Right lobe of liver (tissue), 6 donors: ENCODE measurements around the gene TBC1D5. TPM values are rescaled to one million over a fixed set of nuclear protein-coding genes. Genes with fewer than 3 reads are reported as not detected.
"Not testable (repeated sequence)": the region's sequence is repeated elsewhere in the genome, so short reads cannot be mapped to it uniquely, and the experiment has no call there.

ENCODE experiments used
- ATAC-seq, 4 donors: fragments of 200-7000 bp; cut with Tn5 transposase; one replicate each; pipeline ENCODE4 v1.9.1; 2020; ENCODE audit warnings: mild to moderate bottlenecking in 4 of 4, moderate library complexity in 4 of 4
- DNase-seq, 3 donors: peaks; one replicate each; pipeline ENCODE4 v3.0.0-alpha.2; 2020
- H3K27ac ChIP-seq, 3 donors: fragments of 200-600 bp; one replicate each; pipeline ENCODE4 v1.8.0; 2022
- H3K27me3 ChIP-seq, 2 donors: fragments of 200-600 bp; one replicate each; pipeline ENCODE4 v1.8.0; 2022
- H3K36me3 ChIP-seq, 4 donors: fragments of 200-600 bp; sonication (generic) in 1 of 4; one replicate each; pipeline versions ENCODE4 v1.5.1 to v1.8.0; 2017 to 2022; ENCODE audit warnings: control low read depth in 1 of 4
- H3K4me1 ChIP-seq, 4 donors: fragments of 200-600 bp; sonication (generic) in 1 of 4; one replicate each; pipeline versions ENCODE4 v1.5.1 to v1.8.0; 2017 to 2022; ENCODE audit warnings: control low read depth in 1 of 4
- H3K4me3 ChIP-seq, 3 donors: fragments of 200-600 bp; one replicate each; pipeline ENCODE4 v1.8.0; 2022
- H3K9me3 ChIP-seq, 4 donors: fragments of 200-600 bp; sonication (generic) in 1 of 4; one replicate each; pipeline versions ENCODE4 v1.5.1 to v1.8.0; 2017 to 2022; ENCODE audit warnings: control low read depth in 1 of 4
- POLR2A ChIP-seq: fragments of 450-650 bp; IDR thresholded peaks from one replicate; pipeline ENCODE4 v1.6.1; 2017; ENCODE audit warnings: antibody characterized with exemption, mild to moderate bottlenecking
- WGBS: methylation state at CpG from one replicate; pipeline ENCODE4 v1.1.6; 2018; ENCODE audit warnings: low coverage, low lambda C conversion rate; ENCODE audit not compliant: insufficient coverage; ENCODE audit errors: missing lambda C conversion rate; 5-methylcytosine and 5-hydroxymethylcytosine counted together
- intact Hi-C, 2 donors: fragments of 100-400 bp; cut with DNase I; formaldehyde crosslinking; loops; one replicate each; pipeline versions ENCODE4 v1.11.2 to v1.14.1; 2022
- total RNA-seq, 6 experiments: library from RNA; depleted of rRNA in 2 of 6; stranded (reverse); fragments of >200 nt in 2 of 6; fragmentation: NEBNext Ultra II Directional in 3 of 6; extraction: Animal tissue kit (Norgen Biotek cat#: 25700) in 3 of 6; gene quantifications; one replicate each; pipeline versions ENCODE4 v1.1.0 to v1.2.4, GENCODE V29; 2016 to 2023
- TF ChIP-seq, protein P1 (sequence below), 4 donors: fragments of 200-600 bp in 3 of 4; fragments of 450-650 bp in 1 of 4; IDR thresholded peaks; one replicate each; pipeline versions ENCODE4 v1.5.1 to v1.8.0; 2016 to 2022; ENCODE audit warnings: antibody characterized with exemption in 4 of 4, mild to moderate bottlenecking in 2 of 4
- donor health status: DM: no; HTN: yes; CAD: no.
- donor health status: DM: no; HTN: no; CAD: no.
- donor health status: DM: no; HTN: no; CAD: no.
- donor health status: DM: no; HTN: yes; CAD: no.
- donor health status: DM: no; HTN: yes; CAD: no.

The TBC1D5 gene
- total RNA-seq, 6 experiments from 2014 or later = 21.5 to 33.4 (median 27.7) TPM

DNA sequence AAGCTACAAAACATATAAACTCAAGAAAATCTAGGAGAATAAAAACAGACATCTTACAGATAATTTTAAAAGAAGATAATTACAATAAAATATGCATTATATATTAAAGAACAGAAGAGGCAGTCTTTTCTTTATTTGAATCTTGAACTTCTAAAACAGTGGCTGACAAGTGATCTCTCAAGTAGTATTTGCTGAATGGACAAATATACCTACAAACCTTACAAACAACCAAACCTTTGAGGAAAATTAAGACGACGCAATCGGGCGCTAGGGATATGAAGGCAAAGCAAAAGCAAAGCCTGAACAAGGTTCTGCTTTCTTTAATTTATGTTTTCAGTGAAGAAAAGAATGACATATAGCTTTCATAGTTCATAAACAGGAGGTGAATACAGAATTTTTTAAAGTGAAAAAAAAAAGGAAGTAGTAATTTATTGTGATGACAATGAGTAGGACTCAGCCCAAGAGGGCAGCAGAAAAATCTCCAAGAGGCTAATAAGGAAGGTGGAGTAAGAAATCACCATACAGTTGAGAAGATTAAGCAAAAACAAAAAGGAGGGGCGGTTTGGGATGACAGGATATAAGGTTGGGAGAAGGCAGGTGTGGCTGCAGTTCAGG, 347.8 kb downstream of the TBC1D5 start:
- intact Hi-C loops = no loop called here
- Histone ChIP-seq H3K36me3 (no peaks in the 10 kb centered on the region), H3K4me1 (no peaks in the 10 kb centered on the region), H3K27me3 (no peaks in the 10 kb centered on the region), H3K27ac (no peak overlapping the region), H3K4me3 (no peak overlapping the region), H3K9me3 (no peaks in the 10 kb centered on the region)
- DNase-seq = no peak
- 59% methylated on average over 5 of the region's 5 CpGs for WGBS
- no peak for ATAC-seq
- no peak for TF ChIP-seq POLR2A
- TF ChIP-seq, protein P1, sequence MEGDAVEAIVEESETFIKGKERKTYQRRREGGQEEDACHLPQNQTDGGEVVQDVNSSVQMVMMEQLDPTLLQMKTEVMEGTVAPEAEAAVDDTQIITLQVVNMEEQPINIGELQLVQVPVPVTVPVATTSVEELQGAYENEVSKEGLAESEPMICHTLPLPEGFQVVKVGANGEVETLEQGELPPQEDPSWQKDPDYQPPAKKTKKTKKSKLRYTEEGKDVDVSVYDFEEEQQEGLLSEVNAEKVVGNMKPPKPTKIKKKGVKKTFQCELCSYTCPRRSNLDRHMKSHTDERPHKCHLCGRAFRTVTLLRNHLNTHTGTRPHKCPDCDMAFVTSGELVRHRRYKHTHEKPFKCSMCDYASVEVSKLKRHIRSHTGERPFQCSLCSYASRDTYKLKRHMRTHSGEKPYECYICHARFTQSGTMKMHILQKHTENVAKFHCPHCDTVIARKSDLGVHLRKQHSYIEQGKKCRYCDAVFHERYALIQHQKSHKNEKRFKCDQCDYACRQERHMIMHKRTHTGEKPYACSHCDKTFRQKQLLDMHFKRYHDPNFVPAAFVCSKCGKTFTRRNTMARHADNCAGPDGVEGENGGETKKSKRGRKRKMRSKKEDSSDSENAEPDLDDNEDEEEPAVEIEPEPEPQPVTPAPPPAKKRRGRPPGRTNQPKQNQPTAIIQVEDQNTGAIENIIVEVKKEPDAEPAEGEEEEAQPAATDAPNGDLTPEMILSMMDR (IDR thresholded peaks at IDR 0.05) = no peak

GRCh38 chr3:17392516-17392915, 349.9 kb downstream of the TBC1D5 start:
- intact Hi-C loops = not testable (repeated sequence)

GRCh38 chr3:17390785-17391184, 351.6 kb downstream of the TBC1D5 start:
- H3K36me3 ChIP-seq = peaks cover 0 to 2% (median 0%) of the 10 kb centered on the region in 4 donors
- intact Hi-C loops = no loop called here
- DNase-seq (no peak), ATAC-seq (no peak)
- TF ChIP-seq, protein P1 (IDR thresholded peaks at IDR 0.05) = no peak
- no peak for TF ChIP-seq POLR2A
- peaks cover 0 to 16% (median 2%) of the 10 kb centered on the region in 4 donors for H3K4me1 ChIP-seq
- H3K9me3 ChIP-seq = no peaks in the 10 kb centered on the region
- no peak overlapping the region for H3K27ac ChIP-seq
- whole genome bisulfite sequencing = 94% methylated on average over 3 of the region's 3 CpGs
- no peak overlapping the region for H3K4me3 ChIP-seq
- no peaks in the 10 kb centered on the region for H3K27me3 ChIP-seq

More at GRCh38 chr3:17392516-17392915, 349.9 kb downstream of the TBC1D5 start:
- not testable (repeated sequence) for H3K27ac ChIP-seq, ATAC-seq, H3K9me3 ChIP-seq, H3K4me3 ChIP-seq, H3K36me3 ChIP-seq, H3K4me1 ChIP-seq, H3K27me3 ChIP-seq, DNase-seq
- WGBS = 91% methylated on average over 5 of the region's 5 CpGs

DNA sequence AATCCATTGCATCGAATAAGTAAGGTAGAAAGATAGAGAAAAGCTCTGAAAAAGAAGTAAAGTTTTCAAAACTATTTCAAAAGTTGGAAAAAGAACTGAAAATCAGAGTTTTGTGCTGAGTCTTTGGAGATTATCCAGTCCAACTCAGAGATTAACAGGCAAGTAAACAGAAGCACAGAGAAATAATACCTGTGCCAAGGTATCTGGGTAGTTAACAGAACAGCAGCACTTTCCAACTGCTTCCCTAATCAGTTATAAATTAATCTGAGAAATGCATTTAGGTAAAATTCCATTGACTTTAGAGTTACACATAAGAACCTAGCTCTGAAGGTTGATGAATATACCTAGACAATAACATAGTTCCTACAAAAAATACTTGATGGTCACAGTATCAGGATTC, 355.3 kb downstream of the TBC1D5 start:
- 47% methylated on average over 1 of the region's 1 CpG for WGBS
- TF ChIP-seq POLR2A = no peak
- TF ChIP-seq, protein P1 (IDR thresholded peaks at IDR 0.05) = no peak
- Histone ChIP-seq H3K4me3 (no peak overlapping the region), H3K4me1 (peaks cover 0 to 22% (median 8%) of the 10 kb centered on the region in 4 donors), H3K27ac (no peak overlapping the region), H3K36me3 (peaks cover 0 to 2% (median 0%) of the 10 kb centered on the region in 4 donors), H3K9me3 (no peaks in the 10 kb centered on the region), H3K27me3 (no peaks in the 10 kb centered on the region)
- intact Hi-C loops = no loop called here
- ATAC-seq = peak; percentile 83 to 92 (median 85)
- no peak for DNase-seq

DNA sequence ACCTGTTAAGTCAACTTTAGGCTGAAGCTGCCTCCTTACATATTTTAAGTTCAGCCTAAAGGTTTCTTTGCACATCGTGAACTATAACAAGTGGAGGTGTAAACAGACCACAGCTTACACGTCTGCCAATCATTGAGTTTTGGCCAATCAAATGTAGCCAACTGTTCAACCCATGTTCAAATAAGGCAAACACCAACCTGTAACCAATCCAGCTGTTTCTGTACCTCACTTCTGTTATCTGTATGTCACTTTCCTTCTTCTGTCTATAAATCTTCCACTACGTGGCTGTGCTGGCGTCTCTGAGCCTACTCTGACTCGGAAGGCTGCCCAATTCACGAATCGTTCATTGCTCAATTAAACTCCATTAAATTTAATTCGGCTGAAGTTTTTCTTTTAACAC, 356.0 kb downstream of the TBC1D5 start:
- Histone ChIP-seq H3K4me3 (no peak overlapping the region), H3K4me1 (peaks cover 0 to 22% (median 8%) of the 10 kb centered on the region in 4 donors), H3K9me3 (no peaks in the 10 kb centered on the region), H3K36me3 (peaks cover 0 to 2% (median 0%) of the 10 kb centered on the region in 4 donors), H3K27ac (no peak overlapping the region), H3K27me3 (no peaks in the 10 kb centered on the region)
- DNase-seq (no peak), ATAC-seq (peak in 1 of 4 donors; percentile 48)
- intact Hi-C loops = no loop called here
- 67% methylated on average over 8 of the region's 8 CpGs for WGBS
- TF ChIP-seq, protein P1 (IDR thresholded peaks at IDR 0.05) = no peak
- TF ChIP-seq POLR2A = no peak
